KMS-11 (cell line): ENCODE measurements around the gene THBS3.
A peak's percentile ranks its signal among the peaks of the same experiment; 100 is the strongest.

Experiments
- H2AFZ ChIP-seq: fragments of 200-600 bp; sonication (generic); 2 replicates; pipeline ENCODE4 v1.6.1; 2016; ENCODE audit warnings: antibody characterized with exemption, mixed run types, low read depth
- H3K27ac ChIP-seq: fragments of 200-600 bp; sonication (generic); 2 replicates; pipeline ENCODE4 v1.6.1; 2016; ENCODE audit warnings: mild to moderate bottlenecking, mixed run types
- H3K27me3 ChIP-seq: fragments of 200-600 bp; sonication (generic); 2 replicates; pipeline ENCODE4 v1.6.1; 2017; ENCODE audit warnings: mild to moderate bottlenecking, low read depth, mixed run types, moderate library complexity; ENCODE audit not compliant: insufficient read depth
- H3K36me3 ChIP-seq: fragments of 200-600 bp; sonication (generic); 2 replicates; pipeline ENCODE4 v1.6.1; 2017; ENCODE audit warnings: mild to moderate bottlenecking, mixed run types; ENCODE audit not compliant: insufficient read depth
- H3K4me1 ChIP-seq: fragments of 200-600 bp; sonication (generic); 2 replicates; pipeline ENCODE4 v1.6.1; 2016; ENCODE audit warnings: mild to moderate bottlenecking, low read depth, mixed run types; ENCODE audit not compliant: poor library complexity, severe bottlenecking
- H3K4me2 ChIP-seq: fragments of 200-600 bp; sonication (generic); 2 replicates; pipeline ENCODE4 v1.7.0; 2016; ENCODE audit warnings: mild to moderate bottlenecking, mixed run types
- H3K4me3 ChIP-seq: fragments of 200-600 bp; sonication (generic); IDR thresholded peaks from 2 replicates; pipeline ENCODE4 v1.6.1; 2017; ENCODE audit warnings: low read depth, low read length, mixed read lengths; ENCODE audit not compliant: insufficient read depth
- H3K79me2 ChIP-seq: fragments of 200-600 bp; sonication (generic); 2 replicates; pipeline ENCODE4 v1.6.1; 2016; ENCODE audit warnings: low read depth, mixed run types; ENCODE audit not compliant: insufficient read depth
- H3K9ac ChIP-seq: fragments of 200-600 bp; sonication (generic); 2 replicates; pipeline ENCODE4 v1.6.1; 2016; ENCODE audit warnings: mild to moderate bottlenecking, mixed run types
- H4K20me1 ChIP-seq: fragments of 200-600 bp; sonication (generic); 2 replicates; pipeline ENCODE4 v1.6.1; 2016; ENCODE audit warnings: mild to moderate bottlenecking, mixed run types; ENCODE audit not compliant: insufficient read depth
- TF ChIP-seq, protein P1 (sequence below): fragments of 200-600 bp; sonication (generic); conservative IDR thresholded peaks from 2 replicates; pipeline ENCODE4 v1.6.1; 2017; ENCODE audit warnings: low read depth, mild to moderate bottlenecking, antibody characterized with exemption, low read length, moderate library complexity, mixed read lengths

The THBS3 gene

DNA sequence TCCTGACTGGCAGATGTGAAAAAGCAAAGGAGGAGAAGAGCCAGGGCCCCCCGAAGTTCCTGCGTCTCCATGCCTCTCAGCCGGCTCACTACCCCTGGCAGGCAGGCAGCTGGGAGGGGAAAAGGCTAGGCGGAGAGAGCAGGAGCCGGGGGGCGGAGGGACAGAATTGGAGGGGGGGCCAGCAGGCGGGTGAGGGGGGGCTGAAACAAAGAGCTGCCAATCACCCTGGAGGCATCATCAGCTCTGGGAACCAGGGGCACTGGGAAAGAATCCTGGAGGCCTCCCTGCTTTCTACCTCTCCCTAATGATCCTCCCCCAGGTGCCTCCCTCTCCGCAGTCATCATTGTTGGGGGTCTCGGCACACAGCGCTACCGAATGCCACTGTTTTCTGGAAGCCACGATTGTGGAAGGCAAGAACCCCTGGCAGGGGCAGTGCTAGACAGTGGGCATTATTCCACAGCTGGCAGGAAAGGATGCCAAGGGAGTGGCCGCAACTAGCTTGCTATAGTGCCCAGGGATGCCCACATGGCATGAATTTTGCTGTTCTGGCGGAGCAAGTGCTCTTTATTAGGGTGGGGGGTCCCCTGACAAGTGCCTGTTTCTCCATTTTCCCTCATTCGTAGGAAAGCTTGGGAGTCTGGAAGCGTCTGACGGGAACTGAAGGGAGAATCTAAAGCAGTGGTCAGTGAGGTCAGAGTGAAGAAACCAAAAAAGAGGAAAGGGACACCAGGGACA is at the start of gene THBS3:
TSS of gene THBS3 (minus strand) at position 92 of the 735 bp plus-strand sequence. CDS start at position 71, 21 bp downstream.
- H3K4me2 ChIP-seq = peak within 1 kb of the TSS; percentile 99
- H3K79me2 ChIP-seq = 0 out of 2 replicates have a peak, but pooled peaks cover 5% of the 10 kb centered on the region
- H3K4me1 ChIP-seq = peaks cover 29% of the 10 kb centered on the region
- H3K36me3 ChIP-seq = no peaks in the 10 kb centered on the region
- TF ChIP-seq, protein P1, sequence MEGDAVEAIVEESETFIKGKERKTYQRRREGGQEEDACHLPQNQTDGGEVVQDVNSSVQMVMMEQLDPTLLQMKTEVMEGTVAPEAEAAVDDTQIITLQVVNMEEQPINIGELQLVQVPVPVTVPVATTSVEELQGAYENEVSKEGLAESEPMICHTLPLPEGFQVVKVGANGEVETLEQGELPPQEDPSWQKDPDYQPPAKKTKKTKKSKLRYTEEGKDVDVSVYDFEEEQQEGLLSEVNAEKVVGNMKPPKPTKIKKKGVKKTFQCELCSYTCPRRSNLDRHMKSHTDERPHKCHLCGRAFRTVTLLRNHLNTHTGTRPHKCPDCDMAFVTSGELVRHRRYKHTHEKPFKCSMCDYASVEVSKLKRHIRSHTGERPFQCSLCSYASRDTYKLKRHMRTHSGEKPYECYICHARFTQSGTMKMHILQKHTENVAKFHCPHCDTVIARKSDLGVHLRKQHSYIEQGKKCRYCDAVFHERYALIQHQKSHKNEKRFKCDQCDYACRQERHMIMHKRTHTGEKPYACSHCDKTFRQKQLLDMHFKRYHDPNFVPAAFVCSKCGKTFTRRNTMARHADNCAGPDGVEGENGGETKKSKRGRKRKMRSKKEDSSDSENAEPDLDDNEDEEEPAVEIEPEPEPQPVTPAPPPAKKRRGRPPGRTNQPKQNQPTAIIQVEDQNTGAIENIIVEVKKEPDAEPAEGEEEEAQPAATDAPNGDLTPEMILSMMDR = no peak
- H3K27me3 ChIP-seq = no peaks in the 10 kb centered on the region
- H2AFZ ChIP-seq = peak within 1 kb of the TSS; percentile 79
- peak within 1 kb of the TSS; percentile 99 for H3K9ac ChIP-seq
- peak within 1 kb of the TSS; percentile 95 for H3K27ac ChIP-seq
- H3K4me3 ChIP-seq = peak within 1 kb of the TSS; percentile 99
- H4K20me1 ChIP-seq = no peaks in the 10 kb centered on the region

- Histone ChIP-seq H2AFZ (no peak overlapping the region), H3K4me1 (peaks cover 33% of the 10 kb centered on the region), H3K79me2 (peaks cover 13% of the 10 kb centered on the region), H3K27me3 (no peaks in the 10 kb centered on the region), H3K4me3 (no peak overlapping the region), H3K27ac (no peak overlapping the region), H3K9ac (no peak overlapping the region), H3K4me2 (peak overlapping the region; percentile 91; the same call in 1 of the 2 replicates), H4K20me1 (no peaks in the 10 kb centered on the region), H3K36me3 (peaks cover 3% of the 10 kb centered on the region; the same call in 1 of the 2 replicates)
- TF ChIP-seq, protein P1 = no peak
Measured at GRCh38 chr1:155256058-155256852, 48.6 kb upstream of the THBS3 start.

GRCh38 chr1:155255243-155256007 is 47.7 kb upstream of the THBS3 start, which contains the start of gene ENTREP3:
Gene ENTREP3 (minus strand): TSS chr1:155255483. CDS start chr1:155254877, 606 bp downstream.
- Histone ChIP-seq H3K27me3 (no peaks in the 10 kb centered on the region), H3K79me2 (peaks cover 4% of the 10 kb centered on the region; the same call in 1 of the 2 replicates), H3K4me1 (peaks cover 30% of the 10 kb centered on the region), H3K4me3 (peak within 1 kb of the TSS; percentile 84), H3K36me3 (peaks cover 3% of the 10 kb centered on the region; the same call in 1 of the 2 replicates), H4K20me1 (no peaks in the 10 kb centered on the region), H2AFZ (peak within 1 kb of the TSS; percentile 75), H3K4me2 (peak within 1 kb of the TSS; percentile 91), H3K9ac (peak within 1 kb of the TSS; percentile 64), H3K27ac (0 out of 2 replicates have a peak within 1 kb of the TSS, but pooled peaks have one; percentile 2)
- TF ChIP-seq, protein P1 = peak; percentile 9; the same call in 1 of the 2 replicates

GRCh38 chr1:155254714-155255242 is 47.1 kb upstream of the THBS3 start:
- Histone ChIP-seq H4K20me1 (no peaks in the 10 kb centered on the region), H2AFZ (peak overlapping the region; percentile 75), H3K9ac (peak overlapping the region; percentile 64), H3K27ac (0 out of 2 replicates have a peak overlapping the region, but pooled peaks have one; percentile 2), H3K36me3 (peaks cover 3% of the 10 kb centered on the region; the same call in 1 of the 2 replicates), H3K4me3 (peak overlapping the region; percentile 84), H3K4me2 (peak overlapping the region; percentile 91), H3K27me3 (no peaks in the 10 kb centered on the region), H3K79me2 (no peaks in the 10 kb centered on the region), H3K4me1 (peaks cover 31% of the 10 kb centered on the region)
- TF ChIP-seq, protein P1 = peak; percentile 33; the same call in 1 of the 2 replicates
